Keratinocyte (primary cell): ENCODE results near the gene MGAT3.

Source experiments
- CTCF ChIP-seq, 3 experiments: IDR thresholded peaks in 1 of 3; conservative IDR thresholded peaks in 1 of 3; optimal IDR thresholded peaks in 1 of 3; 2 replicates in 2 of 3; 3 replicates in 1 of 3; pipeline versions ENCODE3 to v1.5.1; 2011; ENCODE audit warnings: low read length in 3 of 3, mild to moderate bottlenecking in 3 of 3, moderate library complexity in 2 of 3, control low read depth in 1 of 3, inconsistent platforms in 1 of 3; ENCODE audit not compliant: insufficient read depth in 2 of 3; ENCODE audit errors: extremely low read depth in 1 of 3
- EZH2 ChIP-seq: IDR thresholded peaks from one replicate; pipeline ENCODE4 v1.6.1; 2012; ENCODE audit warnings: inconsistent platforms, mild to moderate bottlenecking, low read length, moderate library complexity

GRCh38 chr22:39524753-39525657 is 68.2 kb downstream of the MGAT3 start:
- no peak for TF ChIP-seq CTCF (optimal IDR thresholded peaks at IDR 0.05 in 1 of 3, IDR thresholded peaks at IDR 0.05 in 1 of 3, conservative IDR thresholded peaks at IDR 0.05 in 1 of 3; ENCODE audit: extremely low read depth in 1 of 3, insufficient read depth in 2 of 3, low read length in 3 of 3)
- TF ChIP-seq EZH2 = no peak
